ENCODE data around the gene ZNF311.

ZNF311 gene

DNA sequence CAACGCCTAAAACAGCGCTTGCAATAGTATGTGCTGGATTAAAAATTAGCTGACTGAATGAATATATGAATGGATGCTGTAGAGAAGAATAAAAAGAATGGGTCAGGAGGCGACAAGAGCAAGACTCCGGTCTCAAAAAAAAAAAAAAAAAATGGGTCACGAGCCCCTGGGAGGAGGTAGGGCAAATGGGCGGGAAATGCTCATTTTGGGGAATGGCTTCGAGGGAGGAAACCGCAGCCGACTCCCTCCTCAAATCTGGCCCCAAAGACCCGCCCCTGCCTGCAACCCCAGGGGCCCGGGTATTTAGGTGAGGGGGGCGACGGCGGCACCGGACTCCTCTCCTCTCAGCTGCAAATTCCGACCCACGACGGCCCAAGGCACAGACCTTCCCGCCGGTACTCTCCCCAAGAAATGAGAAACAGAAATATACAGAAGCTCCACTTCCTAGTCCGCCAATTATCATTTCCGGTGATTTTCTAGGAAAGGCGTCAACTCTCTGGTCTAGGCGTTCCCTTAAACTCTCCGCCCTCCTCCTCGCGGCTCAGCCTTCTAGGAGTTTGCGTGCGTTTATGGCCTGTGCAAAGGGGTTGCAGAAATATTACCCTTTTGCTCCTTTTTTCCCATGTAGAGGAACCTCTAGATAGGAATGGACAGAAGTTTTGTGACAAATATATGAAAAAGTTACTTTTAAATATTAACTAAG, at the start of gene ZNF311:
Gene ZNF311 (minus strand): TSS at position 133 of the 703 bp plus-strand sequence. CDS start 1,361 bp downstream, outside the sequence.
- DNase-seq (ENCODE audit: low spot score), result peak; percentile 76

DNA sequence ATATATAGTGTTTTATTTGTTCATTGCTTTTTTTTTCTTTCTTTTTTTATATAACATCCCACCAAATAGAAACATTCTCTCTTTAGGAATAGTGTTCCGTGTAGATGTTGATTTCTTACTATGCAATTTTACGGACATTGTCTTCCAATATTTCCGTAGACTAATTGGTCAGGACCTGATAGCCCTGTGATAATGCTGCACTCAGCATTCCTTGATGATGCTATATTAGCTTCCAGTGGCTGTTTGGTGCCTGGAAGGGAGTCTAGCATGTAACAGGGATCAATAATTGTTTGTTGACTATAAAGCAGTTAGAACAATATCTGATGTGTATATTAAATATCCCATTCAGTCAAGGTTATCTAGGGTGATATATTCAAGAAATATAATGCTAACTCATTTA, 46.6 kb upstream of the ZNF311 start:
- DNase-seq (ENCODE audit: low spot score), result no peak

DNA sequence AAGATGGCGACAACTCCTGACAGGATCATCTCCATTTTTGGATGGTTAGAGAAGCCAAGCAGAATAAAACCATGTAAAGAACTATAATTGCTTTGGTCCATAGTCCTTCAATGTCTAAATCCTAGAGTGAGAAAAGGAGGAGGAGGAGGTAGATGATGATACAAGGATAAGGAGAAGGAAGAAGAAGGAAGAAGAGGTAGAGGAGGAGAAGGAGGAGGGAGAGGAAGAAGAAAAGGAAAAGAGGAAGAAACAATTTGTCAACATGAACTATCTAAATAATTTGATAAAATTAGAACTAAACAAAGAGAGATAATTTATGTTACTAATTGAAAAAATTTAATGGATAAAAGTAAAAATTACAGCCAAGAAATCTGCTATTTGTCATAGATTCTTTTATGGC, 40.0 kb upstream of the ZNF311 start, which contains the start of gene OR2W1:
Gene OR2W1 (minus strand): TSS at position 101 of the 400 bp plus-strand sequence. CDS start 0 bp downstream, at position 101.
- no peak for DNase-seq (ENCODE audit: low spot score)

DNA sequence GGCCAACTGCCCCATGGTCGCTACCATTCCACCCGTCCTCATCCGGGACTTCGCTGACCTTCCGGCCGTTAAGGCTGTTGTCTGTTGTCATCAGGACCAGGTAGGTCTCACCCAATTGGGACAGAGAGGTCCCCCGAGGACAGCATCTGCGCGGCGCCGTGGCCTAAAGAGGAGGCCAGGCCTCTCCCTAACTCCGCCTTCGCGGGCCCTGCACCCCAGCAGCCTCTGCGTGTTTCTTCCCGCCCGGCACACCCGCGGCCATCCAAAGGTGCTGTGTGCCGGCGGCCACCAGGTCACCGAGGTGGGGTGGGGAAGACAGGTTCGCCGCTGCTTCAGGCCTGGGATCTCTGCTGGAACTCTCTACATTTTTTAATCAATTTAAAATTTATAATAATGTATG, 30.8 kb upstream of the ZNF311 start:
- no peak for DNase-seq (ENCODE audit: low spot score)

- DNase-seq (ENCODE audit: low spot score), result no peak
Measured at GRCh38 chr6:29028821-29029220, 23.7 kb upstream of the ZNF311 start.

GRCh38 chr6:29025927-29026585, 20.9 kb upstream of the ZNF311 start:
- no peak for DNase-seq (ENCODE audit: low spot score)

DNA sequence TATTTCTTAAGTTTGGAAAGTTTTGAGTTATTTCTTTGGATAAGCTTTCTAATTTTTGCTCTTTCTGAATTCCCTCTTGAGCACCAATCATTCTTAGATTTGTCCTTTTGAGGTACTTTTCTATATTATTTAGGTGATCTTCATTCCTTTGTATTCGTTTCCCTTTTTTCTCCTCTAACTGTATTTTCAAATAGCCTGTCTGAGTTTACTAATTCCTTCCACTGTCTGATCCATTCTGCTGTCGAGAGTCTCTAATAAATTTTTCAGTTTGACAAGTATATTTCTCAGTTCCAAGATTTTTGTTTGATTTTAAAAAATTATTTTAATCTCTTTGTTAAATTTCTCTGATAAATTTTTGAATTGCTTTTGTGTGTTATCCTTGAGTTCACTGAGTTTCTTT, 16.3 kb upstream of the ZNF311 start:
- no peak for DNase-seq (ENCODE audit: low spot score)

- DNase-seq (ENCODE audit: low spot score), result no peak
Measured at GRCh38 chr6:29019629-29020028, 14.5 kb upstream of the ZNF311 start.

DNA sequence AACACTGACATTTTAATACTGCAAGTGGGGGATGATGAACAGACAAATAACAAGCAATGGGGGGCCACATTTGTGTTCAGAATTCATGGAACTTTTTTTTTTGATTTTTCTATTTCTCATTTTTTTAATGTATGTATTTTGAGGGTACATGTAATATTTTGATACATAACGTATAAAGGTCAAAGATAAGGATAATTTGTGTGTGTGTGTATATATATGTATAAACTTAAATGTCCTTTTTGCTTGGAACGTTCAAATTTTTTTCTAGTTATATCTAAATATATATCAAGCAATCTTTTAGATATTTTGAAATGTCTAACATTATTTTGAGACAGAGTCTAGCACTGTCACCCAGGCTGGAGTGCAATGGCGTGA, 12.3 kb upstream of the ZNF311 start:
- no peak for DNase-seq (ENCODE audit: low spot score)

GRCh38 chr6:29016559-29017427, 11.7 kb upstream of the ZNF311 start:
- DNase-seq (ENCODE audit: low spot score), result peak; percentile 81

DNA sequence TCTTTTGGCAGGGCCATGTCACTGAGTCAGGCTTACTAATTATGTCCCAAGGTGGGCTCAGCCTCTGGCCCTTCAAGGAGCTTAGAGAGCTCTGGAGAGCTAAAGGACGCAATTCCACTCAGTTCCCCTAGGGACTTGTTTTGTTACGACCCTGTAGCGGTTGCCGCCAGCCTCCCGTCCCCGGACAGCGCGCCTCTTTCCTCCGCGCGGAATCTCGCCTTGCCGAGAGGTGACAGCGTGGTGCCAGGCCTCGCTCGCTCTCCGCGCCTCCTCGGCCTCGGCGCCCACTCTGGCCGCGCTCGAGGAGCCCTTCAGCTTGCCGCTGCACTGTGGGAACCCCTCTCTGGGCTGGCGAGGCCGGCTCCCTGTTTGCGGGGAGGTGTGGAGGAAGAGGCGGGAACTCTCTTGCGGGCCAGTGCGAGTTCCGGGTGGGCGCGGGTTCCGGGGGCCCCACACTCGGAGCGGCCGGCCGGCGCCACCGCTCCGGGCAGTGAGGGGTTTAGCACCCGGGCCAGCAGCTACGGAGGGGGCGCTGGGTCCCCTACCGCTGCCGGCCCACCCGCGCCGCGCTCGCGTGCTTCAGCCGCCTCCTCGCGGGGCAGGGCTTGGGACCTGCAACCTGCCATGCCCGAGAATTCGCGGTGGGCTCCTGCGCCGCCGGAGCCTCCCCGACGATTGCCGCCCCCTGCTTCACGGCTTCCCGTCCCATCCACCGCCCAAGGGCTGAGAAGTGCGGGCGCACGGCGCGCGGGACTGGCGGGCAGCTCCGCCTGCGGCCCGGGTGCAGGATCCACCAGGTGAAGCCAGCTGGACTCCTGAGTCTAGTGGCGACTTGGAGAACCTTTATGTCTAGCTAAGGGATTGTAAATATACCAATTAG, 9.9 kb upstream of the ZNF311 start:
- DNase-seq (ENCODE audit: low spot score), result no peak

- DNase-seq (ENCODE audit: low spot score), result peak; percentile 68
Measured at GRCh38 chr6:29011276-29011734, 6.2 kb upstream of the ZNF311 start.

GRCh38 chr6:29009358-29009757, 4.2 kb upstream of the ZNF311 start:
- DNase-seq (ENCODE audit: low spot score), result no peak

DNA sequence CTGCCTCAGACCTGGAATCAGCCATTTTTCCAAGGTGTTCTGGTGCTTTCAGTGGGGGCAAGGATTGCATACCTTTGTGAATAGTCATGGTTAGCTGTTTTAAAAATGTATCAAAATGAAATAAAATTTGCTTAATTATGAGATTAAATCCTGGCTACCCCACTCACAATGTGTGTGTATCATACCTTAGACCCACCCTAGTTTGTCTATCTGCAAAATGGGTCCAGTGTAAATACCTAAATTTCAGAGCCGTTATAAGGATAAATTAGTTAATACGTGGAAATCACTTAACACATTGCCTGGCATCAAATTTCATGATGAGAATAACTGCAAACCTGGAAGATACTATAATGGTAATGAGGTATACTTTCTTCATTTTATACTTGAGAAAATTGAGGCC, 3.0 kb upstream of the ZNF311 start:
- no peak for DNase-seq (ENCODE audit: low spot score)

DNA sequence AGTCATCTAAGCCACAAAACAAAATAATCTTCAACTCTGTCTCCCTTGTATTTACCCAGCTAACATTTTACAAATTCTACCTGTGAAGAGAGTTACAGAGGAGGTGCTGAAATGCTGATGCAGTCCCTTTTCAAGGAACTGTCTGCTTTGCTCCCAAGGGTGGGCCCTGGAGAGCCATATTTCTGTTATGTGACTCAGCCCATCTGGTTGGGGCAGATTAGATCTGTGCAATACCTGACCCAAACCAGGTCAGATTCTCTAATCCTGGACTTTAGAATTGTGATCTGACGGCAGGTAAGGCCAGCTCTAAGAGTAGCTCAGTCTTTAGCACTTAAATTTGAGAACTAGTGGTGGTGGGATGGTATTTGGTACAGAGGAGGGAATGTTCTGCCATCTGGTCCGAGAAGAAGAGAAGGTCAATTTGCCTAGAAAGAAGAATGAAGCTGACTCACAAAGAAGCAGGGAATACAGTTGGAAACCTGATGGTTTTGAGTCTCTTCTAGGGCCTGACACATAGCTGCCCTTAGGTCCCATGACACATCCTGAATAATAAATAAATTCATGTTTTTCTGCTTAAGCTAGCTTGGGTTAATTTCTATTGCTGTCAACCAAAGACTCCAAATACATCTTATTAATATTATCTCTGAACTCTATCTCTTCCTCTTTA, 8.1 kb downstream of the ZNF311 start:
- DNase-seq (ENCODE audit: low spot score), result no peak

GRCh38 chr6:28995093-28995650, 9.9 kb downstream of the ZNF311 start:
- no peak for DNase-seq (ENCODE audit: low spot score)

GRCh38 chr6:28988536-28989311, 16.4 kb downstream of the ZNF311 start:
- DNase-seq (ENCODE audit: low spot score), result peak; percentile 13

- peak; percentile 93 for DNase-seq (ENCODE audit: low spot score)
Measured at GRCh38 chr6:28985462-28986164, 19.5 kb downstream of the ZNF311 start.

- no peak for DNase-seq (ENCODE audit: low spot score)
Measured at GRCh38 chr6:28983838-28984237, 21.3 kb downstream of the ZNF311 start.
